Peyer's patch (tissue), 4 donors: ENCODE results near the gene SLC2A4RG.

ENCODE experiments used
- CTCF ChIP-seq, 6 experiments: fragments of 450-650 bp in 4 of 6; fragments of 200-600 bp in 2 of 6; sonication (generic) in 1 of 6; IDR thresholded peaks; one replicate each; pipeline ENCODE4 v1.5.1; 2017 to 2019; ENCODE audit warnings: antibody characterized with exemption in 6 of 6, mild to moderate bottlenecking in 3 of 6, moderate library complexity in 1 of 6
- POLR2A ChIP-seq, 2 donors: fragments of 450-650 bp; IDR thresholded peaks; one replicate each; pipeline ENCODE4 v1.5.1; 2017; ENCODE audit warnings: antibody characterized with exemption in 2 of 2, mild to moderate bottlenecking in 2 of 2, moderate library complexity in 2 of 2

GRCh38 chr20:63777614-63778013, 38.0 kb downstream of the SLC2A4RG start:
- no peak for TF ChIP-seq CTCF (IDR thresholded peaks at IDR 0.05)
- TF ChIP-seq POLR2A (IDR thresholded peaks at IDR 0.05) = no peak
